Neural progenitor cell (in vitro differentiated cells): Measurements from ENCODE around the gene TMEM218. TPM values are rescaled to one million over a fixed set of nuclear protein-coding genes. Genes with fewer than 3 reads are reported as not detected.
A peak's percentile ranks its signal among the peaks of the same experiment; 100 is the strongest.

Source experiments
- DNase-seq: peaks from one replicate; pipeline ENCODE4 v3.0.0-alpha.2; 2016; ENCODE audit warnings: low spot score
- H2AFZ ChIP-seq: fragments of 200-600 bp; sonication (generic); replicated peaks from 2 replicates; pipeline ENCODE4 v1.6.1; 2016; ENCODE audit warnings: antibody characterized with exemption
- H3F3A ChIP-seq: fragments of 200-600 bp; sonication (generic); 2 replicates; pipeline ENCODE4 v1.6.1; 2016; ENCODE audit warnings: antibody characterized with exemption, low read depth
- H3K27ac ChIP-seq: fragments of 200-600 bp; sonication (generic); 2 replicates; pipeline ENCODE4 v1.5.1; 2016; ENCODE audit warnings: mild to moderate bottlenecking
- H3K27me3 ChIP-seq: fragments of 200-600 bp; sonication (generic); 2 replicates; pipeline ENCODE4 v1.6.1; 2016; ENCODE audit warnings: mild to moderate bottlenecking, moderate library complexity
- H3K36me3 ChIP-seq: fragments of 200-600 bp; sonication (generic); 2 replicates; pipeline ENCODE4 v1.5.1; 2016
- H3K4me1 ChIP-seq: fragments of 200-600 bp; sonication (generic); 2 replicates; pipeline ENCODE4 v1.6.1; 2016; ENCODE audit warnings: mixed run types
- H3K4me2 ChIP-seq: fragments of 200-600 bp; sonication (generic); 2 replicates; pipeline ENCODE4 v1.6.1; 2016
- H3K4me3 ChIP-seq: fragments of 200-600 bp; sonication (generic); 2 replicates; pipeline ENCODE4 v1.5.1; 2016
- H3K79me2 ChIP-seq: fragments of 200-600 bp; sonication (generic); 2 replicates; pipeline ENCODE4 v1.6.1; 2016; ENCODE audit warnings: low read depth
- H3K9ac ChIP-seq: fragments of 200-600 bp; sonication (generic); 2 replicates; pipeline ENCODE4 v1.6.1; 2016
- H3K9me3 ChIP-seq: fragments of 200-600 bp; sonication (generic); 2 replicates; pipeline ENCODE4 v1.5.1; 2016; ENCODE audit warnings: low read depth
- H4K20me1 ChIP-seq: fragments of 200-600 bp; sonication (generic); 2 replicates; pipeline ENCODE4 v1.6.1; 2016; ENCODE audit warnings: low read depth
- H3K27ac Mint-ChIP-seq: 3 replicates; pipeline ENCODE4 v1.8.0; 2021; ENCODE audit warnings: mixed read lengths
- H3K27me3 Mint-ChIP-seq: 2 replicates; pipeline ENCODE4 v1.8.0; 2022; ENCODE audit warnings: low read depth, mild to moderate bottlenecking, inconsistent platforms, moderate library complexity, mixed read lengths; ENCODE audit not compliant: insufficient read depth
- H3K36me3 Mint-ChIP-seq: 3 replicates; pipeline ENCODE4 v1.8.0; 2021; ENCODE audit warnings: mixed read lengths
- H3K4me1 Mint-ChIP-seq: 3 replicates; pipeline ENCODE4 v1.8.0; 2021; ENCODE audit warnings: mixed read lengths
- H3K4me3 Mint-ChIP-seq: 3 replicates; pipeline ENCODE4 v1.8.0; 2021; ENCODE audit warnings: mild to moderate bottlenecking, moderate library complexity, mixed read lengths
- H3K9me3 Mint-ChIP-seq: 3 replicates; pipeline ENCODE4 v1.8.0; 2020; ENCODE audit warnings: mixed read lengths
- CTCF ChIP-seq: fragments of 200-600 bp; sonication (generic); IDR thresholded peaks from 2 replicates; pipeline ENCODE4 v1.5.1; 2017; ENCODE audit warnings: antibody characterized with exemption, mild to moderate bottlenecking
- EZH2 ChIP-seq: fragments of 200-600 bp; sonication (generic); IDR thresholded peaks from 2 replicates; pipeline ENCODE4 v1.6.1; 2017; ENCODE audit warnings: antibody characterized with exemption, mild to moderate bottlenecking, moderate library complexity
- EZH2phosphoT487 ChIP-seq: fragments of 200-600 bp; sonication (generic); IDR thresholded peaks from 2 replicates; pipeline ENCODE4 v1.6.1; 2017; ENCODE audit warnings: antibody characterized with exemption
- total RNA-seq: library from RNA; depleted of rRNA; stranded (reverse); fragments of >200 nt; gene quantifications from 2 replicates; pipeline ENCODE4 v1.2.3, GENCODE V29; 2015; ENCODE audit warnings: low replicate concordance

TMEM218 gene
- total RNA-seq, 1 donor from 2014 or later, result 44.1 TPM

- Histone ChIP-seq H3K4me1 (no peaks in the 10 kb centered on the region), H3K36me3 (no peaks in the 10 kb centered on the region), H3K4me2 (no peak overlapping the region), H3K27me3 (no peaks in the 10 kb centered on the region), H3K4me3 (no peak overlapping the region), H4K20me1 (no peaks in the 10 kb centered on the region), H3K27ac (no peak overlapping the region), H2AFZ (no peak overlapping the region), H3K9me3 (no peaks in the 10 kb centered on the region), H3K9ac (no peak overlapping the region), H3K79me2 (no peaks in the 10 kb centered on the region), H3F3A (no peaks in the 10 kb centered on the region)
- Mint-ChIP-seq H3K9me3 (peaks cover 3% of the 10 kb centered on the region), H3K27ac (no peak overlapping the region), H3K4me1 (peaks cover 21% of the 10 kb centered on the region), H3K4me3 (no peak overlapping the region), H3K36me3 (no peaks in the 10 kb centered on the region), H3K27me3 (peaks cover 8% of the 10 kb centered on the region)
- no peak for DNase-seq
- TF ChIP-seq EZH2 (no peak), EZH2phosphoT487 (no peak), CTCF (no peak)
Observed at GRCh38 chr11:125147280-125147679, 35.9 kb upstream of the TMEM218 start.

- H3K27ac Mint-ChIP-seq, result no peak overlapping the region
- H4K20me1 ChIP-seq, result no peaks in the 10 kb centered on the region
- no peaks in the 10 kb centered on the region for H3K27me3 ChIP-seq
- H3K4me1 Mint-ChIP-seq, result peaks cover 31% of the 10 kb centered on the region
- H3K27ac ChIP-seq, result no peak overlapping the region
- H3K4me3 ChIP-seq, result no peak overlapping the region
- H3K9me3 Mint-ChIP-seq, result peaks cover under 1% of the 10 kb centered on the region
- H3K9me3 ChIP-seq, result no peaks in the 10 kb centered on the region
- peaks cover 4% of the 10 kb centered on the region for H3F3A ChIP-seq
- H3K36me3 Mint-ChIP-seq, result no peaks in the 10 kb centered on the region
- H3K4me2 ChIP-seq, result no peak overlapping the region
- H3K36me3 ChIP-seq, result no peaks in the 10 kb centered on the region
- peaks cover 8% of the 10 kb centered on the region for H3K27me3 Mint-ChIP-seq
- no peak overlapping the region for H3K4me3 Mint-ChIP-seq
- peaks cover 4% of the 10 kb centered on the region for H3K4me1 ChIP-seq
- no peak overlapping the region for H2AFZ ChIP-seq
- no peak for TF ChIP-seq EZH2phosphoT487
- no peak for TF ChIP-seq CTCF
- no peak for TF ChIP-seq EZH2
- no peak for DNase-seq
- no peak overlapping the region for H3K9ac ChIP-seq
- H3K79me2 ChIP-seq, result no peaks in the 10 kb centered on the region
Observed at GRCh38 chr11:125146232-125146631, 34.8 kb upstream of the TMEM218 start.

- peak; percentile 90 for DNase-seq
- no peaks in the 10 kb centered on the region for H3K27me3 ChIP-seq
- H3K4me3 ChIP-seq, result peak overlapping the region; percentile 11
- Mint-ChIP-seq H3K27ac (peak overlapping the region; percentile 87), H3K4me1 (peaks cover 72% of the 10 kb centered on the region), H3K36me3 (no peaks in the 10 kb centered on the region), H3K27me3 (peaks cover 11% of the 10 kb centered on the region), H3K4me3 (peak overlapping the region; percentile 6), H3K9me3 (no peaks in the 10 kb centered on the region)
- peak overlapping the region; percentile 69 for H3K4me2 ChIP-seq
- no peaks in the 10 kb centered on the region for H3K79me2 ChIP-seq
- peak overlapping the region; percentile 68 for H2AFZ ChIP-seq
- no peaks in the 10 kb centered on the region for H4K20me1 ChIP-seq
- H3K4me1 ChIP-seq, result peaks cover 45% of the 10 kb centered on the region
- no peaks in the 10 kb centered on the region for H3K9me3 ChIP-seq
- no peak overlapping the region for H3K27ac ChIP-seq
- TF ChIP-seq CTCF (peak; percentile 99), EZH2 (no peak), EZH2phosphoT487 (no peak)
- no peaks in the 10 kb centered on the region for H3K36me3 ChIP-seq
- H3F3A ChIP-seq, result peaks cover 16% of the 10 kb centered on the region
- no peak overlapping the region for H3K9ac ChIP-seq
Observed at GRCh38 chr11:125141686-125142535, 30.5 kb upstream of the TMEM218 start.
